Renal cortical epithelial cell (primary cell): ENCODE data around the gene DGKI. TPM values are rescaled to one million over a fixed set of nuclear protein-coding genes. Genes with fewer than 3 reads are reported as not detected.

Source experiments
- DNase-seq: peaks from one replicate; pipeline ENCODE4 v3.0.0-alpha.2; 2011; ENCODE audit warnings: low read depth
- total RNA-seq: library from RNA; depleted of rRNA; stranded (reverse); fragments of >200 nt; gene quantifications from 2 replicates; pipeline ENCODE4 v1.2.3, GENCODE V29; 2014

Gene DGKI
- total RNA-seq, 1 donor from 2014 or later = 8.0 TPM

DNA sequence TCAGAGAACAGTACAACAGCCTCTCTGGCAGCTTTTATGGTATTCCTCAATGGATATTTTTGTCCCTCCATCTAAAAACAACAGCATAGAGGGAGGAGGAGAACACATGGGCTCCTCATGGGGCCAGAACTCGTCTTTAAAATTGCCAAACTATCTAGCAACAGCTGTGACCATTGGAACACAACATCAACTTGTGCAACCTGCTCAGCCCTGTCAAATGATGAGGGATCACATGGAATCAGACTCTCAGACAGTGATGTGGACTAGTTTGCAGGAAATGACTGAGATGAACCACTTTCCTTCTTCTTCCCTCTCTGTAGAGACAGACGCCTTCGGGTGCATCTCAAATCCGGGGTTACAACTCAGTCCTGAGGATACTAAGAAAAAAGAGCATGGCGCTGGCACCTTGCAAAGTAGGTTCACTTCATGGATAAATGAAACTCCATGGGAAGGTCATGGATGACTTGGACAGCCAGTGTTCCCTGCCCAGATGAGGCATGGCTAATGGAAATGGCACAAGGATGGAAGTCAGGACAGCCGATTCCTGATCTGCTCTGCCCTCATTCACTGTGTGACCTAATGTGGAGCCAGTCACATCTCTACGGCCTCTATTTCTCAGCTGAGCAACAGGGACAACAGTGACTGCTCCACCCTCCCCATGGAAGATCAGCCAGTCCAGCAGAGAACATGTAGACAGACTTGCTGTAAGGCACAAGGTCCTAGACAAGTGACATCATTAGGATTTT, 24.6 kb upstream of the DGKI start:
- no peak for DNase-seq

DNA sequence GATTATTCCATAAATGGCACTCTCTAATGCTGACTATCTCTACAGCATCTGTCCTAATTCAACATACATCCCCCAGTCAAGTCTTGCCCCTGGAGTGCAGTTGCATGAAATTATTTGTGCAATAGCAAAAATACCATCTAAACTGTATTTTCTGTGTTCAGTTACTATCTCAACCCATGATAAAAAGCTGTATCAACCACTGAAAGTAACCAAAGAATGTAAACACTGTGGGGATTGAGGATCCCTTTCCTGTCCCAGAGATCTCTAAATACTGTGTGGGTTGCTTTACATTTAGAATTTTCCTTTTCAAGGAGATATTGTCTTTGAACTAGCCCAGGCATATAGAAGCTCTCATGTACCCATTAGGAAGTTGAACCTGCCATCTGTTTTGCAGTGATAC, 23.9 kb upstream of the DGKI start:
- no peak for DNase-seq

DNA sequence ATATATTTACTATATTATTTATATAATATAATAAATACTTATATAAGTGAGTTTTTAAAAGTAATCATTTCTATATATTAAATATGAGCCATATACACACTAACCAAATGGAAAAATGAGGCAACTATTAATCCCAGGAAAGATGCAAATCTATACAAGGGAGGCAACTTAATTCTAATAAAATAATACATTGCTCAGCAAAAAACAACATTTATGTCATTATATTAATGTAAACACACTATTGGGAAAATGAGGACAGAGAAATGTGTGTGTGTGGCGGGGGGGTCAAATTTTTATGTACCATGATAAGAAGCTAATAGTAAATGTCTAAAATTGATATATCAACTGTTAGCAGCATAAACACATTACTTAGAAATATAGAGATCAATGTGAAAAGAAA, 23.3 kb upstream of the DGKI start:
- DNase-seq = no peak

DNA sequence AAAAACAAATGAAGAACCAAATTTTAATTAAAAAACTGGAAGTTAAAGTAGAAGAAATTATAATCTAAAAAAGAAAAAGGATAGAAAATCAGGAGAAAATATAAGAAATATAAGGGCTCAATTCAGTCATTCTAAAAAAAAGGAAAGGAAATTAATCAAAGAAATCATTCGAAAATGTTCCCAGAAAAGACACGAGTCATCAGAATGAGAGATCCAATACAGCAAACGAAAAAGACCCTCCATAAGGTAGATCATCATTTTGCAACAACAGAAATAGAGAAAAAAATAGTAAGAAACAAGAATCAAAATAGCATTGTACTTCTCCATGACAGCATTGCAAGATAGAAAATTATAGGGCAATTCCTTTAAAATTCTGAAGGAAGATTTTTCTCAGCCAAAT, 22.5 kb upstream of the DGKI start:
- no peak for DNase-seq

DNA sequence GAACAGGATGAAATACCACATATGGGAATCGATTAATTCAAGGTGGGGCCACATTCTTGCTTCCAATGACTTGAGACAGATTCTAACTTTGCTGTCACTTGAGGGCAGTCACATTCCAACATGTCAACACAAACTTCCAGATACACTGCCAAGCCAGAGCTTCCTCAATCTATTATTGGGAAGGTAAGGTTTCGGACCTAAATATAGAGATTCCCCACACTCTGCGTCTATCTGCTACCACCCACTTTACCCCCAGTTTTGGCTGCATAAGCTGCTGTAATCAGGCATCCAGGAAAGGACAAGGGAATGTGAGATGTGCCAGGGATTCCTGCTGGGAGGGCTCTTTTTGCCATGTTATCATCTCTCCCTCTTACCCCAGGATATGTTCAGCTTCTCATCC, 20.5 kb upstream of the DGKI start:
- DNase-seq = no peak

DNA sequence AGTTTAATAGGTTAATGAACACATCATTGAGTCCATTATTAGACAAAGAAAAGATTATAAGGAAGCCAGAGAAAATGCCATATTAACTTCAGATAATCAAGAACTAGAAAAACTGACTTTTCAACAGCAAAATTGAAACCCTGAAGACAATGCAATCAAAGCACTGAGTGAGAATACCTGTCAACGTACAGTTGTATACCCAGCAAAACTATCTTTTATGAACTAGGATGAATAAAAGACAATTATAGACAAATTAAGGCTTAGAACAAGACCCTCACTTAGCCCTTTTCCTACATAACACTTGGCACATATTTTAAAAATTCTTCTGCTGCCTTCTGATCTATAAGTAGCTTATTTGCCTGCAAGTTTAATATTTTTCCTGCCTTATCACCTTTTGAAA, 19.0 kb upstream of the DGKI start:
- DNase-seq = no peak

DNA sequence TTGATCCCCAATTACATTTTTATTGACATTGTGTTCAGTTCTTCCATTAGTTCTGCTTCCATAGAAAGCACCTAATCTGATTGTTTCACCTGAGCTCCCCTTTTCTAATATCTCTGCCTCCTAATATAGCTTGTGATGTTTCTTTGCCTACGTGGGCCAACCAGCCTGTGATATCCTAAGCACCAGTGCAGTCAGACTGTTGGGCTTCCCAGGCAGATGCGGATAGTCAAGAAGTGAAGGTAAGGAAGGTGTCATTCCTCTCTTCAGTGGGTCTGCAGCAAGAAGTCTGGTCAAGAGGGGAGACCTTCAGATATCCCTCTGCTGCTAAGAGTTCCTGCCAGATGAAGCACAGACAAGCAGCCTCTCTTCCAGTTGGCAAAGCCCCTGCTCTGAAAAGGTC, 16.2 kb upstream of the DGKI start:
- DNase-seq = no peak

DNA sequence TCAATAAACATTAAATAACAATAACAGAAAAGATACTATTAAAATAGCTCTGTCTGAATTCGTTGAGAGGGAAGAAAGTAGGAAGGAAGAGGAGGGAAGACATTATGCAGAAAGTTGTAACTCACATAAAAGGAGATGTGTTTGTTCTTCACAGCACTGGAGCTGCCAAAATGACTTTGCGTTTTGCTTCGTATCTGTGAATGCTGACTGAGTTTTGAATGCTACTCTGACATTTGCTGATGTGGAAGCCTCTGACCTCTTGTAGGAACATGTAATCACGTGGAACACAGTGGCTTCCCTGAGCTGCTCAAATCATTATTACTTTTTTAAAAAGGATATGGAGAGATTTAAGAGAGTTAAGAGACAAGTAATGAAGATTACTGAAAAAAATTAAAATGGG, 15.6 kb upstream of the DGKI start:
- no peak for DNase-seq

DNA sequence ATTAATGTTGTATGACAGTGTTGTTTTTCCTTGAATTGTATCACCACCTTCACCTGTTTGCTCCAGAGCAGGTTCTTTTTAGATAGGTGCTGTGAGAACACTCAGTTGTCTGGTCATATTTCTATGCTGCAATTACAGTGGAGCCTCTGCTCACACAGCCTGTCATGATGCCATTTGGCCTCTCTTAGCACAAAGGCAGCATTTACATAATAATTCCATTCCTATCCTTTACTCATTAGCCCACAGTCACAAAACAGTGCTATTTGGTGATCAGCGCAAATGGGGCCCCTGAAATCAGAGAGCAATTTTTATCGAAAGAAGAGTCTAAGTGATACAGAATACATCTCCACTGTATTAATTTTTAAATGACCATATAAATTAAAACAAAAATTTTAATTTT, 13.8 kb upstream of the DGKI start:
- no peak for DNase-seq

DNA sequence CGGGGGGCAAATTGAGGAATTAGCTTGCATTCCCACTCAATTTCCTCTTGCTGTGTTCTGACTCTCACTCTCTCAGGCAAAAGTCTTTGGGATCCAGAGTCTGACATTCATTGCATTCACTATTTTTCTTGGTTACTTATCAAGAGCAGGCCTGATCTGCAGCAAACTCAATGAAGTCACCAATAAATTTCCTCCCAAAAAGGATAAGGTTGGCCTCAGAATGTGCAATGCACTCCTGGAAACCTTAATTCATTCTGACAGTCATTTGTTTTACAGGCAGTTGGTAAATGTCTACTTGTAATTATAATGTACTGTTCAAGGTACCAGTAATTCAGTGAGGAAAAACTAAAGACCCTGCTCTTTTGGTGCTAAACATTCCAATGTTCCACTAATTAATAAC, 6.3 kb upstream of the DGKI start:
- DNase-seq = no peak

DNA sequence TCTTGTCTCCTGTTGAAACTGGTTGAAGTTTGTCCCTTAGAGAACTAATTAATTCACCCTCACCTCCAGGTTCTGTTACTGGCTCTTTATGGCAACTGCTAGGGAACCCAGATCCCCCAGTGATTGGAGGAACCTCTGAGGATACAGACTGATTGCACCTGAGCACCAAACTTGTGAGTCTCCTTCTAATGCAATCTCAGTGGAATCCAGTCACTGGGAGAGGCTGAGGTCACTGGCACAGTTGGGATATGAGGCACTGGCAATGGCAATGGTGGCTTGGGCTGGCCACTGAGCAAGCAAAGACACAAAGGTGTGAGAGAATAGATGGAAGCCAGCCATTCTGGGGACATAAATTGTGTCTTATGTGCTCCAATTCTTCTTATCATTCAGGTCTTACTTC, 5.3 kb upstream of the DGKI start:
- no peak for DNase-seq

DNA sequence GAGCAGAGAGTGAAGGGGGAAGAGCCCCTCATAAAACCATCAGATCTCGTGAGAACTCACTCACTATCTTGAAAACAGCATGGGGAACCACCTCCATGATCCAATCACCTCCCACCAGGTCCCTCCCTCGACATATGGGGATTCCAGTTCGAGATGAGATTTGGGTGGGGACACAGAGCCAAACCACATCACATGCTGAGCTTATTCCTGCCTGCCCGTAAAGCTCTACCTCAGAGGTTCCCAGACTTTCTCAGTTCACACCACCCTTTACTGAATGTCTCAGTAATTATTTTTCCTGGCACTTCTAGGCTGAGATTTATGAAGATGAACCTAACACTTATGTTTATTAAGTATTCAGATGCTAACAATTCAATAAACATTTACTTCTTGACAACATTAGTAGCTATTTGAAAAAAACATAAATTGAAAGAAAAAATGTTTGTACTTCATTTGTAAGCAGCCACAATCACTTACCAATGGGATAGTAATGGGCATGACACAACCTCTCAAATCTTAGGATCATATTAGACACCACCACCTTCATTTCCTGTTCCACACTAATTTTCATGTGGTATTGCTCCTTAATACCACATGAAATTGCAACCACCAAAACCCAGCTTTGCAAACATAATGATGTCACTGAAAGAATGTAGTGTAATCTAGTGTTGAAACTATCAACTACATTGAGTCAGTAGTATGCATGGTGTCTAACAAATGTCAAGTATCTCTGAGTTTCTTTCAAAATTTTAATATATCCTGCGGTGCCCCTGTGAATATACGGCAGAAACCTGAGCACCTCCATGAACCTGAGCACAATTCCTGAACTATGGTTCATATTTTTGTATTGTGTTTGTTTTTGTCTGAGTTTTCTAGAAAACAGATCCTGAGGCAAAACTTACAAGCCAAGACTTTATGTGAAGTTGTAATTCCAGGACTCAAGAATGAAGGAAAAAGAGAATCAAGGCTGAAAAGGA, 4.5 kb upstream of the DGKI start:
- DNase-seq = peak; percentile 13

DNA sequence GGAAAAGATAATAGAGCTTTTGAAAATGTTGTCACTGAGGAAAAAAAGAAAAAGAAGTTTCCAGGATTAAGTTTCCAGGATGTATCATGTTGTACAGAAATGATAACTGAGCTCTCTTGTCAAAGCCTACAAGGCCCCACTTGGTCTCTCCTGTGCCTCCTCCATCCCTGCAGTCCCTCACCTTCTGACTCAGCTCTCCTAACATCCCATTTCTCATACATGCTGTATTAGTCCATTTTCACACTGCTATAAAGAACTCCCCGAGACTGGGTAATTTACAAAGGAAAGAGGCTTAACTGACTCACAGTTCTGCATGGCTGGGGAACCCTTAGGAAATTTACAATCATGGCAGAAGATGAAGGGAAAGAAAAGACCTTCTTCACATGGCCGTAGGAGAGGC, 3.8 kb upstream of the DGKI start:
- DNase-seq = peak; percentile 37

DNA sequence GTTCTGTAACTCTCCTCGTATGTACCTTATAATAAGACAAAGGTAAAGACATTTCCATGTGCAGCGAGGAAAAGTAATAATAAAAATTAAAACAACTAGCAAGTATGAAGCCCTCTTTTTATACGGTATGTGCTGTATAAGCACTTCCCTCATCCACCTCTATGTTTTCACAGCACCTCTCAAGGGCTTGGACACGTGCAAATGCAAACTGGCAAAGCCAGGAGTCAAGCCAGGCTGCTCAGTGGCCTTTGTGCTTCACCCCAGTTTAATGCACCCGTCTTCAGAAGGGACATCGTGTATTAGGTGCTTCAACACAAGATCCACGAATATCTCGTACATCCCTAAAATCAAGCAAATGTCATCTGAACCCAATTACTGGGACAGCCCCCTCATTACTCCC, 1.3 kb upstream of the DGKI start:
- no peak for DNase-seq

DNA sequence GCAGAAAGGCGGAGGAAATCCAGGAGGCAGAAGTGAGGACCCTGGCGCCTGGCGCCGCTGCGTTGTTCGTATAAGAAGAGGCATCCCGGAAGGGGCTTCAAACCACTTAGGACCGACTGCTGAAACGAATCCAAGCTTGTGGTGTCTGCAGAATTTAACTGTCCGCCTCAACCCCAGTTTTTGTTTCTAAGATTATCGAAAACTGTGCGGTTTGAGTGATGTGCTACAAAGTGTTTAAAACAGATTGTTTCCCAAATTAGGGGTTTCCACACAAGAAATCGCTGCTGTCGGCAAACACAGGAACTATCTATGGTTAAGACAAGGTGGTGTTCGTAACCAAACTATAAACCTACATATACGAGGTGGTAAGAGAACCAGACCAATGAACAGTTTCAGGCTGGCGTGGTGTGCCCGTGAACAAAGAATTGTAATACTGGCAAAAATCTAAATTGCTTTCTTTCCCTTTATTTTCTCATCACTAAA, 835 bp upstream of the DGKI start:
- DNase-seq = no peak

DNA sequence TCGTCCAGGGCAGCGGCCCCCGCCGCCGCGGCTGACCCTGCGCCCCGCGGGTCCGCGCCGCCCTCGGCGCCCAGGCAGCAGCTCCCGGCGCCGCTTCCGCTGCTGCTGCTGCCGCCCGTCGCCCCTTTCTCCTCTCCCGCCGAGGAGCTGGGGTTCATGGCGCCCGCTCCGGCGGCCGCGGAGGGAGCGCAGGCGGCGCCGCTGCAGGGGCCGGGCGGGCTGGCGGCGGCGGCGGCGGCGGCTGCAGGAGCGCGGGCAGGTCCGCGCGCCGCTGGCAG, 286 bp downstream of the DGKI start:
- no peak for DNase-seq

DNA sequence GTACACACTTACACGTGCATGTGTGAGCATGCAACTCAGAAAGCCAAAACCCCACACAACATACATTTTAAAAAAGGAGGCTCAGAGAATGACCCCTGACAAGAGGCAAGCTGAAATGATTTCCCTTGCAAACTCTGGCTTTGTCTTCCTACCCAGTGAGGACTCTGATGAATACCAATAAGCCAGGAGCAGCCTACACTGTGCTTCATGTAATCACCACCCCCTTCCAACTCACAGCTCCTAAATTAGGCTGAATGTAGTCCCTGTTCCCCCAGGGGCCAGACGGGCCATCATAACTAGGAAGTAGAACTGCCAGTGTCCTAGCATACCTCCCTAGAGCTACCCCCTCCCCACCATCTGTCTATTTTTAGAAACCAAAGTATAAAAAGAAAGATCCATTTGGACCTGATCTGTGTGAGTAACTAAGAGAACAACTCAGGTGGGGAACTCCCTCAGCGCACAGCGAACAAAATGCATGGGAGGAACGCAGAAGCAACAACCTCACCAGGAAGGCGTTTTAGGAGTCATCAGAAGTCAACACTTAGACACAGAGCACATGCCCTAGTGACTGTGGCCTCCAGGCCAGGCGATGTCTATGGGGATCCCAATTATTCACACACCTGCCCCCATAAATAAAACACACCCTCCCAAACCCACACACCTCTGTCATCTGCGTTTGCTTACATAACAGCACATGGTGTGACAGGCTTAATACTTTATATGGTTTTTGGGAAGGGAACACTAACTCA, 1.9 kb downstream of the DGKI start:
- DNase-seq = no peak

DNA sequence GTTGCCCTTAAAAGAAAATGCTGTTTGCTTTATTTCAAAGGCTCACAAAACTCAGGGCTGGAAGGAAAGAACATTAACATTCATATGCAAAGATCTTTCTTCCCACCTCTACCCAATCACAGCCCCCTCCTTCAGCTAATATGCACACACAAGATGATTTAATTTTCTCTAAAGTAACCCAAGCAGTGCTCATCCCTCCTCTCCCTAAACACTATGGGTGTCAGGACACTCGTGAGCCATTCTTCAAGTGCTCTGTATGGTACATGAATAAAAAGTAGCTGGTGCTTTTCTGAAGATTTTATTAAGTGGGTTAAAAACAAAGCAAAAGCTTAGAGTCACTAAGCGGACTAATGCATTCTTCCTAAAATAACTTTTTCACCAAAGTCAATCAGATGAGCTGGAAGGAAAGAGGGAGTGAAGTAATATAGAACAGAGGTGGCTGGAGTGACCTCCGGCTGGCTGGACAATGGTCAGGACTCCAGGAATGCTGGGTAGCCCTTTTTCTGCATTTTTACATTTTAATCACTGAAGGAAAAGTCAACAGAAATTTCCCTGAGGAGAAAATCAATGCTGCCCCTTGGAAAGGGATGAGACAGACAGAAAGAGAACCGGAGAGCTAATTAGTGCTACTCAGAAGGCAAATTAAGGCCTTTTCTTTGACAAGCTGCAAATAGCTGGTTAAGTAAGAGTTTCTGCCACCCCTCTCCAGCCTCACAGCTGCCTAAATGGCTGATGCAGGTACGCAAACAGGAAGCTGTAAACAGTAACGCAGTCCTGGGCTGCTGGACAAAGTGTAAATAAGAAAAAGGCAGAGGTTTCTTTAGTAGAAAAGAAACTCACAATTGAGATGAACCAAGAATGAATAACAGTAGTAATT, 6.6 kb downstream of the DGKI start:
- DNase-seq = no peak

DNA sequence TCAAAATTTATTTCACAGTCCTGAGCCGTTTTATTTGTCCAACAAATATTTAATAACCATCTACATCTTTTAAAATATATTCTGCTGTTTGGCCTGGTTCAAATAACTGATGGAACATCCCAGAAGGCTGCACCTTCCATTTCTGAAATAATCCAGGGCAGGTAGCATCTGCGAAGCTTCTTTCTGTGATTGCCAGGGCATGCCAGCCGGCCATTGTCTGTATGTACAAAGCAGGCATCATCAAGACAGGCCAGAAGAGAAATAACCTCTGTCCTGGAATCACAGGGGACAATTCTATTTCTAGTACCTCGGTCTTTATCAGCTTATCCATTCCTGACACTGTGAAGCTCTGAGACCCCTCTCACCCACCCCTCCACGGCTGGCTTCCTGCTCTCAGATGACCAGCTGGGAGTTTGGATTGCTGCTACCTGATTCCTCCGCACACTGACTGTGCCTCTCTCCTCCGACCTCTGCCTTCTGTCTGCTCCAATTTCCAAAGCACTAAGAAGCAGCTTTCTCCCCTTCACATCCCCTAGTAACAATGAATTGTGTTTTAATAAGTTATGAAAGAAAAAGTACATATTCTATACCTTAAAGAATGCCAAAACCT, 8.0 kb downstream of the DGKI start:
- DNase-seq = no peak

DNA sequence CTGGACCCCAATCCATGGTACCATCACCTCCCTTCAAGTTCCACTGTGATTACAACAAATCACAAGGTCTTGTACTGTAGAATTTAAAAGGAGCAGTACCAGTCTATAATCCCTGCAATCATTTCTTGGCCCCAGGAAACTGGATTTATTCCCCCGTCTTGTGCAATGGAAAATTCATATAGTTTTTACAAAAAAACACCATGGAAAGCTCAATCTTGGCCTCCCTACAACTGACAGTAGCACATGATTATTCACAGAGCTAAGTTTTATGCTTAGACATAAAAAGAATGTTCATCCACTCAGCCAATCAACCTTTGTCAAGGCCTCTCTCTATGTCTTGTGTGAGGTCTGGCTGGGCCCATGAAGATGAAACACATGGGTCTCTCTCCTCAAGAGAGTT, 10.2 kb downstream of the DGKI start:
- DNase-seq = no peak

DNA sequence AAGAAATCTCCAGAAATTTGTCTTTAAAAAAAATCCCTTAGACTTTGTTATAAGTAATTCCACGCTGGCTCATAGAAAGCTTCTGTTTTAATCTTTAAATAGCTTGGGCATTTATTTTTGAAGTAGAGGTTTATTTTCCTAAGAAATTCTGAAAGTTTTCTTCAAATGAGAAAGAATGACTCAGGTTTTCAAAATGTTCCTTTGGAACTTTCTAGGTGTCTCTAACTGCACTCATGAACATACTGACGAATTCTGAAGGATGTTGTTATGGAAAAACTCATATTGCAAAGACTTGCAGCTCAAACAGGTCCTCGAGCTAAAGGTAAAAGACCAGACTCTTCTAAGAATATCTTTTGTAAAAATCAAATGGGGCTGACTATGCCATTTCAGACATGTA, 10.7 kb downstream of the DGKI start:
- no peak for DNase-seq
